22Rv1 (cell line): Measurements from ENCODE around the gene CHCHD5.
A peak's percentile ranks its signal among the peaks of the same experiment; 100 is the strongest.

Experiments used
- H3K27ac ChIP-seq: fragments of 450-650 bp; 2 replicates; pipeline ENCODE4 v1.5.1; 2017
- CTCF ChIP-seq: fragments of 450-650 bp; IDR thresholded peaks from 2 replicates; pipeline ENCODE4 v1.5.1; 2017; ENCODE audit warnings: mild to moderate bottlenecking
- ZFX ChIP-seq: fragments of 450-650 bp; IDR thresholded peaks from 2 replicates; pipeline ENCODE4 v1.6.1; 2017; ENCODE audit warnings: antibody characterized with exemption, borderline replicate concordance

CHCHD5 gene

GRCh38 chr2:112580084-112580483, 4.3 kb upstream of the CHCHD5 start:
- H3K27ac ChIP-seq, result no peak overlapping the region
- TF ChIP-seq CTCF (no peak), ZFX (no peak)

- no peak for TF ChIP-seq ZFX
- TF ChIP-seq CTCF, result peak; percentile 76
- H3K27ac ChIP-seq, result peak overlapping the region; percentile 97; the same call in 1 of the 2 replicates
These were observed 2.1 kb upstream of the CHCHD5 start for GRCh38 chr2:112582314-112582746.

- no peak for TF ChIP-seq ZFX
- TF ChIP-seq CTCF, result peak; percentile 47
- peak overlapping the region; percentile 97 for H3K27ac ChIP-seq
These were observed 794 bp upstream of the CHCHD5 start for GRCh38 chr2:112583497-112584133.

GRCh38 chr2:112584891-112585250, 462 bp downstream of the CHCHD5 start:
- TF ChIP-seq CTCF (no peak), ZFX (no peak)
- peak overlapping the region; percentile 97 for H3K27ac ChIP-seq

GRCh38 chr2:112585400-112585799, 991 bp downstream of the CHCHD5 start:
- no peak for TF ChIP-seq ZFX
- no peak for TF ChIP-seq CTCF
- H3K27ac ChIP-seq, result peak overlapping the region; percentile 97

GRCh38 chr2:112585873-112586464, 1.6 kb downstream of the CHCHD5 start:
- TF ChIP-seq CTCF, result no peak
- H3K27ac ChIP-seq, result no peak overlapping the region

- no peak overlapping the region for H3K27ac ChIP-seq
- TF ChIP-seq ZFX (no peak), CTCF (no peak)
These were observed 4.2 kb downstream of the CHCHD5 start for GRCh38 chr2:112588611-112589045.
